NCI-H2171 treated with DMSO at 0.1 percent for 48 hours (cell line): ENCODE results near the gene COL7A1.

ENCODE experiments used
- DNase-seq: peaks from one replicate; lab custom pipeline; 2025; lab: John Stamatoyannopoulos, UW

COL7A1 gene

DNA sequence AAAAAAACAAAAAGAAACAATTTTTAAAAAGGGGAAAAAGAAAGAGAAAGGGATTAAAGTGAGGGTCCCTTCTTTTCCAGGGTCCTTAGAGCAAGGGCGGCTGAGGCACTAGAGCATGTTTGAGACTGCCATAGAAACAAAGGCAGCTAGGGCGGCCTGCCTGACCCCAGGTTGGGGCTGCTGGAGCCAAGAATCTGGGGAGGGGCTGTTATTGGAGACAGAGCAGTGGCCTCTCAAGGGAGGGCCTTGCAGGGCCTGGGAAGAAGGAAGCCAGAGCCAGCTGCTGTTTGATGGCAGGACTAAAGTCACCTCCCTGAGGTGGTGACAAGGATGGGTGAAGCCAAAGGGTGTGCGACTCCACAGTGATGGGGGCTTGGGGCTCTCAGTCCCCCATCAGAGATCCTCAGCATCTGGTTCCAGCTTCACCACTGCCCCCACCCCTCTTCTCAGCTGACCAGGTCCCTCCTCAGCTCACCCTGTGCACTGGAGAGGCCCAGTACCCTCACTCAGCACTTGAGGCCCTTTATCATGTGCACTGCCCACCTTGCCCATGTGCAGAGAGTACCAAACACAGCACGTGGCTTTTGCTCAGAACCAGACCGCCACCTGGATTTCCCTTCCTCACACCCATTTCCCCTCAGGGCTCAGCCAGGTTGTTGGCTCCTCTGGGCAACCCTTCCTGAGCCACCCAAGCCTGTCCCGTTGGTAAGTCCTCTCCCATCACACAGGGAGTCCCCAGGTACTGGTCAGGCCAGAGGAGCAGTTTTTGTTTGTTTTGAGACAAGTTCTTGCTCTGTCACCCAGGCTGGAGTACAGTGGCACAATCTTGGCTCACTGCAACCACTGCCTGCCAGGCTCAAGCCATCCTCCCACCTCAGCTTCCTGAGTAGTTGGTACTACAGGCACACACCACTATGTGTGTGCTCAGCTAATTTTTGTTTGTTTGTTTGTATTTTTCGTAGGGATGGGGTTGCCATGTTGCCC lies 24.7 kb upstream of the COL7A1 start:
- no peak for DNase-seq

DNA sequence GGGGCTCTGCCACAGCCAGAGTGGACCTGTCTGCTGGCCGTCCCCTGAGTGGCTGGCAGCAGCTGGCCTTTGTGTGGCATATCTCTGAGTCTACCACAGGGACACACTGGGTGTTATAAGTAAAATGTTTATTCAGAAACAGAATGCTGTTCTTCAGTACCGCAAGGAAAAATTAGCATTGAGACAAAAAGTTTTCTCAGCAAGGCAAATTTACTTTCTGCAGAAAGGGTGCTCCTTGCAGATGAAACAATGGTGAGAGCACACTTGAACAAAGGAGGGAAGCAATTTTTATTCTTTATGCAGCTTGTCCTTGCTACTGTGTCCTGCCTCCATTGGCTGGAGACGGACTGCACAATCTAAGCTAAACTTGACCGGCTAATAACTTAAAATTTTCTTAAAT lies 22.4 kb upstream of the COL7A1 start:
- DNase-seq, result no peak

DNA sequence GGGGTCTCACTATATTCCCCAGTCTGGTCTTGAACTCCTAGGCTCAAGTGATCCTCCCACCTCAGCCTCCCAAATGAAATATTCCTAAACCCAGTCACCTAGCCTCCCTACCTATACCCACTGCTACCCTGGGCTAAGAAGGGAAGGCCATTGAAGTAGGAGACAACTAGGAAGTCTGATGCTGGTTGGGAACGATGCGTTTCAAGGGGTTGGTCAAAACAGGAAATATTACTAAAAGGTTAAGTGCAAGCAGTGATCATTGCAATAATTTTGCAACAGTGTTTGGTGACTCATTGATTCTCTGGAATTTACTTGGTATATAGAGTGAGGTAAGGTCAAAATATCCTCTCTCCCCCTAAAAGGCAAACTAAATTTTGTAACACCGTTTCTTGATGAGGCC lies 18.9 kb upstream of the COL7A1 start:
- no peak for DNase-seq

DNA sequence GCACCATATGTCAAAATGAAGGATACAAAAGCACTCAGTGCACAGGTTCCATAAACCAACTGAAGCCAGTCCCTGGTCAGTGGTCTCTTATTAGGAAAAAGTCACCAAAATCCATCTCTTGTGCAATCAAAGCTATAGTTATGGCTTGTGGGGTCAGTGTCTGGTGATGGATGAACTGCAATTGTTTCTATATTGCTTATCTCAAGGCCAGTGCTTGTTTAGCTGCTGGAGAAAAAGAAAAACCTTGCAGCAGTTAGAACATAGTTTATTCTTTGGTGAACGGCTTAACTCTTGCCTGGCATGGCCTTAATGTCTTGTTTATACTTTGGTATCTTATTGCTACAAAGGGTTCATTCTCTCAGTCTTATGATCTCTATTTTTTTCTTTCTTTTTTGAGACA lies 17.2 kb upstream of the COL7A1 start:
- DNase-seq, result no peak

DNA sequence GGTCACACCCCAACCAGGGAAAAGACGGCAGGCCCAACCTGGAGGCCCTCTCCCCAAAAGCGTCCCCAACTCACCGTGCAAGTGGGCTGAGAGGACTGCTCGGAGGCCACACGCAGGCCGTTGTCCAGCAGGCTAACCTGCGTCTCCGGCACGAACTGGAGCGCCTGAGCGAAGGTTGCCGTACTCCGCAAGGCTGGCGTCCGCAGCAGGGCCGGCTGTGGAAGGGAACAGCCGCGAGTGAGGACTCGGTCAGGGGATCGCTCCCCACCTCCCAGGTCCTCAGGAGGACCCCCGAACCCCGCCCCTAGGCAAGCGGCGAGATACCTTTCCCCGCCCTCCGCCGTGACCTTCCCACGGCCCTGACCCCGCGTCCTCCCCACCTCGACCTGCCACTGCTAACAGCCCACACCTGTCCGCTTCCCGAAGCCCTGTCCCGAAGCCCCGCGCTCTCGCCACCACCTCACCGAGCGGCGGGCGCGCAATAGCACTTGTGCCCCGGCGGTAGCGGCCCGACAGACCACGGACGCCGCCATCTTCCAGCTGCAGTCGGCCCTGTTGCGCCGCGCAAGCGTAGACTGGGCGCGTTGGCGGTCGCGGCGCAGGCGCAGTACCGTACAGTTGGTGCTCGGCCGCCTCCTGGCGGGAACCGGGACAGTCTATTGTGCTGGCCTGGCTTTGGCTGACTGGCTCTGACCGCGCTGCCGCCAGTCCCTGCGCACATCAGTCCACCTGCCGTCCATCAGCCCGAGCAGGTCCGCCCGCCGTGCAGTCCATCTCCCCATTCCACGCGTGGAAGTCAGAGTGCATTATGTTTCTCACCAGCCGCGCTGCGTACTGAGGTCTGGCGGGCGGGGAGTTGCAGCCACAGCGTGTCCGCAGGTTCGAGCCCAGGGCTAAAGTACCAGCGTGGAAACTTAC lies 14.2 kb upstream of the COL7A1 start, which contains the start of gene UQCRC1:
TSS of gene UQCRC1 (minus strand) at position 559 of the 918 bp plus-strand sequence. CDS start at position 533, 26 bp downstream.
- DNase-seq, result peak; percentile 74

DNA sequence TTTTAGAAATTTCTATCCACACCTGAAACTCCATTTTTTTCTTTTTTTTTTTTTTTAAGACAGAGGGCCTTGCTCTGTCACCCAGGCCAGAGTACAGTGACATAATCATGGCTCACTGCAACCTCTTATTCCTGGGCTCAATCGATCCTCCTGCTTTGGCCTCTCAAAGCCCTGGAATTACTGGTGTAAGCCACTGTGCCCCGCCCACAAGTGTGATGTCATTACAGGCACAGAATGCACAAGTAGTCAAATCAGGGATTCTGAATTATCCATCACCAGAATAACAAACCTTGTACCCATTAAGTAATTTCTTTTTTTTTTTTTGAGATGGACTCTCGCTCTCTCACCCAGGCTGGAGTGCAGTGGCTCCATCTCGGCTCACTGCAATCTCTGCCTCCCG lies 12.4 kb upstream of the COL7A1 start:
- no peak for DNase-seq

DNA sequence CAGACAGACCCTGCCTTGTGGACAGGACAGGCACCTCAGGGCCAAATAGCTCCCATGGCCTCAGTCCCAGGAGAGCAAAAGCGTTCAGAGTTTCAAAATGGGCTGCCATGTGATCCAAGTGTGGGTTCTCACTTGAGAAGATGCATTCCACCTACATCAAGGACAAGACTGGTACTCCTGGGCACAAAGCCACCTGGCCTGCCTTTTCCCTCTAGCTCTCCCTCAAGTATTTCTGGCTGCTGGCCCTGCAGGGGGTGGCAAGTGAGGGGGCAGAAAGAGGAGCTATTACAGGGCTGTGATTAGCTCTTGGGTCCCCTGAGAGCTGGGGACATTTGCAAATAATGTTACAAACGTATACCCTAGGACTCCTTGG lies 6.5 kb upstream of the COL7A1 start:
- DNase-seq, result no peak

DNA sequence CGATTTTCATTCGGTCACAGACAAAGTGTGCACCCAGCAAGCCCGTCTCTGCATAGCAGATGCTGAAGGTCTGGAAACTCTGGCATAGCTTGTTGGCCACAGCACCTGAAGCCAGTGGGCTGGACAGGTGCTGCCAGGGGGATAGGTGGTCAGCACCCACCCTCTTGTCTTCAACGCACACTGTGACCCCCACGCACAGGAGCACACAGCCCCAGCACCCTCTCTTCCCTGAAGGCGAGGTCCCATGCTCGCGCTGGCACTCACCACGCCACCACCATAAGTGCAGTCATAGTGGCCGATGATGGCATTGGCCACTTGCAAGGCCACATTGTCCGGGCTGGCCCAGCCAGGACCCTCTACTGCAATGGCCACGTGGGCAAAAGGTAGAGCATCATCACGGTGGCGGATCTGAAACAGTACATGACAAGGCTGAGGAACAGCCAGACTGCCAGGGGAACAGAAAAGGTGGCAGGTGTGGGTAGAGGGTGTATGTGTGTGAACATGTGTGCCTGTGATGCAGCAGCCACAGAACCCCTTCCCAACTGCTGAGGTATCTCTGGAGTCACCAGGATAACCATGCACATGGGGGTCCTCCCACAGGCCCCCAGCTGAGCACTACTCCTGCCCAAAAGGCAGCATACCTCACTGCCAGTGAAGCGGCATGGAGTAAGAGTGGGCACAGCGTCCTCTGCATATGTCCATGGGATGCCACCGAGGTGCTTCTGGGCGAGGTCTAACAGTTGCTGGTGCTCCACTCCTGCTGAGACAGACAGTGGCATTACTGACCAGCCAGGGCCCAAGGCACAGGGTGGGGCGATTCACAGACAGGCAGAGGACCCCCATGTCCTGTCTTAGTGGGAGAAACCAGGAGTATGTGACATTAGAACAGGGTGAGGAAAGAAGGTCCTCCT lies 5.8 kb upstream of the COL7A1 start:
- DNase-seq, result no peak

DNA sequence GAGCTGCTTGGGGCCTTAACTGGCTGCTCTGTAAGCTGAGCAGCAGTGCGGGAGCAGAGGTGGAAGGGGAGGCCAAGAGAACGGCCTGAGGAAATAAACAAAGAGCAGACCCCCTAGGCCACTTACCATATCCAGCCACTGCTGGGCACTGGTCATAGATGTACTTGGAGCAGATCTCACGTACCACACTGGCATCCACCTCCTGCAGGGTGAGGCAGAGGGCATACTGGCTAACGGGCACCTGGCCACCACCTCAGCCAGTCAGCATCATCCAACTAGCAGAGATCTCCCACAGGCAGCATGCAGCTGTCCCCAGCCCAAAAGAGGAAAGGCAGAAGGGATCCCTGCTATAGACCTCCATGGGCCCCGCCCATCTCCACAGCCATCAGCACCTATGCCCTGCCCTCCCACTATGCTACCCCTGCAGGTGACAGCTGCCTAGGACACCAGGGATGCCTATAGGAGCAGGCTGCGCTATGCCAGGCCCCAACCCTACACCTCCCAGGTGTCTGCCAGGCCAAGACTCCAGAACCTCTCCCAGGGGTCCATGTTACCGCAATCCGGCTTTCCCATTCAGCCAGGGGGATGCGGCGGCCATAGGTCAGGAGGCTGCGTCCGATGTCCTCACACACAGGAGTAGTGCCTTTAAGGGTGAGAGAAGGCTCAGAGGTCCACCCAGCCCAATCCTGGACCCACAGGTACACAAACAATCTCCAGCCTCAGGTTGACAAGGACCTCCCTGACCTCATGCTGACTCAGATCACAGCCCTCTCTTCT lies 4.6 kb upstream of the COL7A1 start:
- no peak for DNase-seq

DNA sequence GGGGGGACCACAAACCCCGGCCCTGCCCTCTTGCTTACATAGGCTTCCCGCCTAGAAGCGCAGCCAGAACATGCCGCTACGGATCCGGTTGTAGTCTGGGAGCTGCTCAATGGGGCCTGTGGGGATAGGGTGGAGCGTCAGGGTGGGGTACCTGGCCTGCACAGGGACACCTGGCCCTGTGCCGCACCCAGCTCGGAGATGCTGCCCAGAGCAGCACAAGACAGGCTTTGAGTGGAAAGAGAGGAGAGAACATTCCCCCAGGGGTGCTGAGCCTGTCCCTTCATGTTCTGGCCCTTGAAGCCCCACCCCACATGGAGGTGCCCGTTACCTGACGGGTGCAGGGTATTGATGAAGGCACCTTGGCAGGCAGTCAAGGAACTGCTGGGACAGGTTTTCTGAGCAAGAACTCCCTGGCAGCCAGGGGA lies 4.0 kb upstream of the COL7A1 start:
- peak; percentile 41 for DNase-seq

DNA sequence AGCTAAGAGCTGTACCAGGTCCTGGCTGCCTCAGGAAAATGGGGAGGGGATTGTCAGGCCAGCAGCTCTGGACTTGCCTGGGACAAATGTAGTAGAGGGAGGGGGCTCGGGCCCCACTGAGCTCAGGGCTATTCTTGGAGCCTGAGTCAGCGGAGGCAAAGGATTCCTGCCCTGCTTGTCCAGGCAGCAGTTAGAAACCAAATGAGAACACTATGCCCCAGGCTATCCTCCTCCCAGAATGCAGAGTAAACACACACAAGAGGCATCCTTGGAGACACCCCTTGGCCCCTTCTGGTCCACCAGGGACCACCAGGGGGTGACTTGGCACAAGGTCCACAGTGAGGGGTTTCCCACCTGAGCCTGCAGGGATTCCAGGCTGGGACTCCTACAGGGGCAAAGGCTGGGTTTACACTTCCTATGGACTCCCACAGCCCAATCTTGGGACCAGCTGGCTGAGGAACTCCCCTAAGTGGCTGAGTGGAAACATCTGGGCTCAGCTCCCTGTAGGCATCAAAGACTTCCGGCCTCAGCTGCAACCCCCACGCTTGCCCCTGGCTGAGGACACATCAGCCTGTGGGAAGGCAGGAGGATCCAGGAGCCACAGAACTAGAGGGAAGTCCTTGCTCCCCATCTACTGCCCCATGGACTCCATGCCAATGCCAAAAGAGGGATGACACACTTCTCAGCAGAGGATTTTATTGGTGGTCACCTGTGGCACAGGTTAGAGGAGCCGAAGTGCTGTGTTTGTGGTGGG lies 3.4 kb upstream of the COL7A1 start:
- DNase-seq, result no peak

DNA sequence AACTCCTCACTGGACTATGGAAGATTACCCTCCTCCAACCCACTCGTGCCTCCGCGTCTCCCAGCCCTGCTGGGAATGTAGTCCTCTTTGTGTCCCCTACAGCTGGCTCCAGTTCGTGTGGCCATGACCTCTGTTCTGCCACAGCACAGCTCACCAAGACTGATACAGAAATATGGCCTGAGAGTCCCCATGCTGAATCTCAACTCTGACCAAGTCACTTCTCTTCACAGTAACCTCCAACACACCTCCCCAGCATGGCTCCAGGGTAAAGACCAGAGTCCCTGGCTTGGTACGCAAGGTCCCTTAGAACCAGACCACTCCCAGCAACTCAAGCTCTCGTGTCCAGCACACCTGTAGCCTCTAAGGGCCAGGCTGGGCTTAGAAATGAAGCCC lies 2.3 kb upstream of the COL7A1 start:
- DNase-seq, result no peak

DNA sequence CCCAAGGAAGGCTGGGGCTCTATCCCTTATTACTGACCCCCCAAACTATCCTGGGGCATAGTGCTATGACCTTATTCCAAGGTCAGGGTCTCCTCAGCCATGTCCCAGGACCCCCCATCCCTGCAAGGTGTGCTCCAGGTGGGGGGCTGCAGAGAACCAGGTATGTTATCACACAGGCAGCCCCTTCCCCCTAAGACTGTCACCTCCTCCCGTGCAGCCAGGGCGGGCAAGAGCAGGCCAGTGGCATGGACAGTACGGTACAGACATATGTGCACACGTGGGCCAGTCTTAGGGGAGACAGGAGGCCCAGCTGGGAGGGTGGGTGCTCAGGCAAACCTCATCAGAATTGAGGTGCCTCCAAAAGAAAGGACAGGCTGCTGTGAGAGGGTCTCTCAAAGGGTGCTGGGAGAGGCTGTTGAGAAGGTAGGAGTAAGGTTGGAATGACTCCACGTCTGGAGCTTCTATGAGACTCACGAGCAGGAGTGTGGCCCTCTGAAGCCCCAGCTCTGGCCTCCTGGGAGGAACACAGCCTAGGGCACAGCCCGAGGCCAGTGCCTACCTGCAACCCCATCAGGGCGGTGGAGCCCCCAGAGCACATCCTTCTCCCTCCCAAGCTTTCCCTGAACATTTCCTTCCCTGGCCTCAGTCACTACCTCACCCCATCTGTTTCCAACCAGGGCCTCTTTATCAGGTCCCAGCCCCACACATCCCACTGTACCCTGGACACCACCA lies 1.7 kb upstream of the COL7A1 start:
- no peak for DNase-seq

DNA sequence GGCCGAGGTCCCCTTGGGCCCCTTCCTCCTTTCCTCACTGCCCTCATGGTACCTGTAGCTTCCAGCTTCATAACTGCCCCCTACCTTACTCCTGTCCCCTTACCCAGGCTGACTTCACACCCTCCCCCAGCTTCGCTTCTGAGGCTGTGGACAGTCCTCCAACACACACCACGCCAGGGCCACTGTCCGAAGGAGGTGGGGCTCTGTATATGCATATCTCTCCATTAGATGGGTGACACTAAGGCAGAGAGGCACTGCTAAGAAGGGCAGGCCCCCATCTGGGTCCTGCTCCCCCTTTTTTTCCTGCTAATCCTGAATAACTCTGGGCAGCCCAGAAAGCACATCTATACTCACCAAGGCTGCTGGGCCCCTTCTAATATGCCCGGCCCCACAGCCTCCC lies 1.0 kb upstream of the COL7A1 start:
- DNase-seq, result no peak

DNA sequence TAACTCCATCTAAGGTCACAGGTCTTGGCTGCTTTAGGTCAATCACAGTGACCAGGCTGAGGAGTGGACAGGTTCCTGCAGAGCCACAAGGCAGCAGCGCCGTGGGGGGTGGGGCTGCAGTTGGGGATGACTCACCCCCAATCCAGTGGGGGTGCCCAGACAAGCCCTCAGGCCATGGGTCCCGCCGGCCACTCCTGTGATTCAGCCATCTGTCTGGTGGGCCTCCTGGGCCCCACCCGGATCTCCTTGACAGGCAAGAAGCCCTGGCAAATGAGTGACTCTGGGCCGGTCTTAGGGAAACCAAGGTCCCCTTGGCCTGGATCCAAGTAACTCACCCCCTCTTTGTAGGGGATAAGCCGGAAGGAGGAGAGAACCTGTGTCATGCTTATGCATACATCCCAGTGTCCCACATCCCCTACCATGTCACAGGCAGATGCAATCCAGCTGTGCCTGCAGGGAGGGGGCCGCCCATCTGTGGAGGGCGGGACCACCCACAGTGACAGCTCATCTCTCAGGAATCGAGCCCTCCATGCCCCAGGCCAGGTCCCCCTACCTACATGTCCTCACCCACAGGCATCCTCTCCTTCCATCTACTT lies 495 bp upstream of the COL7A1 start:
- no peak for DNase-seq

DNA sequence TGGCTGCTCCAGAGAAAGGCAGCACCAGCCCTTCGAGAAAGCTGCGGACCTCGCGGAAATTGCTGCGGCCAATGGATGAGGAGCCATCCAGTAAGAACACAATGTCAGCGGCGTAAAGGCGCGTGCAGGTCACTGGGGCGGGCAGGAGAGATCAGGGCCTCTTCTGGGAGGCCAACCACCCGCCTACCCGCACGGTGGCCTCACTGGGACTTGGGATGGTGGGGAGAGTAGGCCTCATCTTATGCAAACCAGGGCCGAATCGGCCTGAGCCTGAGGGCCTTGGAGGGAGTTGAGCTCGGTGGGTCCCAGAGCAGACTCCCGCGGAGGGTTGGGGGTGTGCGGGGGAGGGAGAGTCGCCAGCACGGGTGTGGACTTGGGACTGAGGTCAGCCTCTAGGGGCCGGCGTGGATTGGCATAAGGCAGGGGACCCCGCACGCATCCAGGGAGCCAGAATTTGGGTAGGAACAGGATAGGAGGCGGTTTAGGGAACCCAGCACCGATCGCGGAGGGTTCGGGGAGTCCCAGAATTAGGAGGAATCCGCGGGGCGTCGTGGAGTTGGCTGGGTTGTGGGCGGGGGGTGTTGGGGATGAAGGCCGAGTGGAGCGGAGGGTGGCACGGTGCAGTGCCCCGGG lies 596 bp downstream of the COL7A1 start:
- DNase-seq, result no peak

DNA sequence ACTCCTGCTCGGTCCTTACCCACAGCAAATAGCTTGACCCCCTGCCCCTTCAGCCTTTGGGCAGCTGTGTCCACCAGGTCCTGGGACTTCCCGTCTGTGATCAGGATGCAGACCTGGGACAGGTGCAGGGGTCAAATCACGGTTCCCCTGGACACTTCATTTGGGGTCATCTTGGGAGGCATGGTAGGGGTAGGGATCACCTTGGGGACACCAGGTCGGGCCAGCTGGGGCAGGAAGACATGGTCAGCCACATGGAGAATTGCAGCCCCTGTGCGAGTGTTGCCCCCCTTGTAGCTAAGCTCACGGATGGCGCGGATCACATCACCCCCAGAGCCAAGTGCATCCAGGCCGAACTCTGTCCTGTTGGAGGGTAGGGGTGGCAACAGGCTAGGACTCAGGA lies 1.8 kb downstream of the COL7A1 start:
- DNase-seq, result no peak

DNA sequence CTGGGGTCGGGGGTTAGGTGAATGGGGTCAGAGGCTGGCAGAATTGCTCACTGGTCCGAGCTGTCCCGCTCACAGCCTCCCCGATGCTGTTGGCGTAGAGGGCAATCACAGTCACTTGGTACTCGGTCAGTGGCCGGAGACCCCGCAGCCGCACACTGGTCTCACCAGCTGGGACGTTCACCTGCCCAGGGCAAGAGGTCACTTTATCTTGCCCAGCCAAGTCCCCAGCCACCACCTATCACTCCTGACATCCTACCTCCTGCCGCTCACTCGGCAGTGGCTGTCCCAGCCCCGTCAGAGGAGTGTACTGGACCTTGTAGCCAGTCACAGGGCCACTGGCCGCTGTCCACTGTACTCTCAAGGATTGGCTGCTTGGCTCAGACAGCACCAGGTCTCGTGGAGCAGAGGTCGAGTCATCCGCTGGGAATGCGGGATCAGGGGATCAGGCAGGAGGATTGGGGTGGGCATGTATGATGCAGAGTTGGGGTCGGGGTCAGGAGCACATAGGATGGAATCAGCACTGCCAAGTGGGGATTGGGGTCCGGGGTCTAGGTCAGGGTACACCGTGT lies 2.5 kb downstream of the COL7A1 start:
- DNase-seq, result no peak
